Pancreas (tissue), 10 donors: Measurements from ENCODE around the gene DIP2C. TPM values are rescaled to one million over a fixed set of nuclear protein-coding genes. Genes with fewer than 3 reads are reported as not detected.
A peak's percentile ranks its signal among the peaks of the same experiment; 100 is the strongest.

ENCODE experiments used
- ATAC-seq, 4 donors: fragments of 200-7000 bp; cut with Tn5 transposase; one replicate each; pipeline versions ENCODE4 v1.8.0 to v1.9.1; 2020; ENCODE audit warnings: mild to moderate bottlenecking in 4 of 4, moderate library complexity in 4 of 4
- DNase-seq, 6 donors: peaks; one replicate each; pipeline ENCODE4 v3.0.0-alpha.2; 2020
- FAIRE-seq: peaks from 2 replicates; lab custom pipeline; 2012; peaks lifted over from hg19 to GRCh38; lab: Jason Lieb, UNC
- H3K27ac ChIP-seq, 4 donors: fragments of 200-600 bp; sonication (generic); 1 replicate in 3 of 4; 2 replicates in 1 of 4; pipeline versions ENCODE4 v1.5.0 to v1.8.0; 2020
- H3K27me3 ChIP-seq, 4 donors: fragments of 200-600 bp; one replicate each; pipeline ENCODE4 v1.8.0; 2021
- H3K36me3 ChIP-seq, 3 donors: fragments of 200-600 bp; sonication (generic) in 1 of 3; one replicate each; pipeline versions ENCODE4 v1.5.0 to v1.8.0; 2020 to 2021
- H3K4me1 ChIP-seq, 3 donors: fragments of 200-600 bp; one replicate each; pipeline ENCODE4 v1.8.0; 2021
- H3K4me3 ChIP-seq, 4 donors: fragments of 200-600 bp; sonication (generic) in 2 of 4; one replicate each; pipeline versions ENCODE4 v1.5.0 to v1.8.0; 2020 to 2021
- H3K9me3 ChIP-seq, 4 donors: fragments of 200-600 bp; one replicate each; pipeline ENCODE4 v1.8.0; 2021
- CTCF ChIP-seq, 4 donors: fragments of 200-600 bp; sonication (generic) in 3 of 4; IDR thresholded peaks; one replicate each; pipeline versions ENCODE4 v1.5.0 to v1.8.0; 2021; ENCODE audit warnings: antibody characterized with exemption in 4 of 4
- WGBS, 2 donors: extraction: QIAGEN DNeasy Blood & Tissue Kit; methylation state at CpG; one replicate each; pipeline ENCODE4 v1.1.7; 2013; 5-methylcytosine and 5-hydroxymethylcytosine counted together
- intact Hi-C, 3 donors: fragments of 100-400 bp; cut with DNase I; formaldehyde crosslinking; loops; one replicate each; pipeline versions ENCODE4 v1.11.1 to v1.14.2; 2022
- polyA plus RNA-seq, 2 donors: library from polyadenylated mRNA; stranded (reverse); fragments of 200-250 nt; gene quantifications; one replicate each; pipeline ENCODE4 v1.2.3, GENCODE V29; 2013
- total RNA-seq, 6 donors: library from RNA; stranded (reverse); fragmentation: NEBNext Ultra II Directional in 4 of 6; extraction: Animal tissue kit (Norgen Biotek cat#: 25700) in 4 of 6; gene quantifications; one replicate each; pipeline versions ENCODE4 v1.2.1 to v1.2.4, GENCODE V29; 2021 to 2023
- donor health status: healthy with polysubstance abuse.
- donor health status: DM: no; HTN: no; CAD: no; lungs with moderate emphysema.
- donor health status: DM: no; HTN: no; CAD: no.
- donor health status: control.
- donor health status: control.
- donor health status: Bipolar disorder and iron deficiency.
- donor health status: DM: yes; HTN: yes; CAD: no.
- donor health status: DM: no; HTN: no; CAD: no.
- donor health status: DM: no; HTN: no; CAD: no.
- donor health status: DM: yes; HTN: yes; CAD: no.

The DIP2C gene
- total and polyA plus RNA-seq, 8 donors = 4.3 to 11.8 (median 7.3) TPM

GRCh38 chr10:331186-331585 is 358.3 kb downstream of the DIP2C start:
- DNase-seq (no peak), ATAC-seq (no peak), FAIRE-seq (no peak)
- H3K9me3 ChIP-seq = no peaks in the 10 kb centered on the region
- no peaks in the 10 kb centered on the region for H3K27me3 ChIP-seq
- no peaks in the 10 kb centered on the region for H3K36me3 ChIP-seq
- H3K27ac ChIP-seq = no peak overlapping the region
- no peak overlapping the region for H3K4me3 ChIP-seq
- intact Hi-C loops = no loop called here
- H3K4me1 ChIP-seq = peaks cover 0 to 11% (median 0%) of the 10 kb centered on the region in 3 donors
- 90 to 93% methylated on average over 3 of the region's 3 CpGs for WGBS, 2 donors
- no peak for TF ChIP-seq CTCF (IDR thresholded peaks at IDR 0.05)

GRCh38 chr10:329361-330099 is 359.9 kb downstream of the DIP2C start:
- Histone ChIP-seq H3K27ac (peak overlapping the region in 3 of 4 donors; percentile 24 to 67 (median 42)), H3K4me1 (peaks cover 0 to 11% (median 0%) of the 10 kb centered on the region in 3 donors), H3K27me3 (no peaks in the 10 kb centered on the region), H3K4me3 (peak overlapping the region in 2 of 4 donors; percentile 4 to 12), H3K36me3 (peaks cover 0 to 9% (median 0%) of the 10 kb centered on the region in 3 donors), H3K9me3 (no peaks in the 10 kb centered on the region)
- DNase-seq (peak; percentile 76 to 92 (median 90)), ATAC-seq (peak; percentile 97 to 99 (median 98)), FAIRE-seq (no peak)
- no peak for TF ChIP-seq CTCF (IDR thresholded peaks at IDR 0.05)
- intact Hi-C loops = no loop called here
- WGBS, 2 donors = 18 to 23% methylated on average over 15 of the region's 15 CpGs

GRCh38 chr10:327889-328852 is 361.3 kb downstream of the DIP2C start:
- H3K36me3 ChIP-seq = peaks cover 0 to 9% (median 0%) of the 10 kb centered on the region in 3 donors
- H3K27ac ChIP-seq = no peak overlapping the region
- no peak for FAIRE-seq
- peaks cover 0 to 11% (median 0%) of the 10 kb centered on the region in 3 donors for H3K4me1 ChIP-seq
- H3K4me3 ChIP-seq = no peak overlapping the region
- 78 to 83% methylated on average over 22 of the region's 22 CpGs for WGBS, 2 donors
- no peak for ATAC-seq
- intact Hi-C loops = no loop called here
- no peak for TF ChIP-seq CTCF (IDR thresholded peaks at IDR 0.05)
- H3K27me3 ChIP-seq = no peaks in the 10 kb centered on the region
- no peaks in the 10 kb centered on the region for H3K9me3 ChIP-seq
- DNase-seq = peak in 2 of 6 donors; percentile 28 to 39

- Histone ChIP-seq H3K27me3 (no peaks in the 10 kb centered on the region), H3K27ac (no peak overlapping the region), H3K4me1 (peaks cover 0 to 11% (median 0%) of the 10 kb centered on the region in 3 donors), H3K36me3 (peaks cover 0 to 9% (median 0%) of the 10 kb centered on the region in 3 donors), H3K9me3 (no peaks in the 10 kb centered on the region), H3K4me3 (no peak overlapping the region)
- 92 to 93% methylated on average over 29 of the region's 29 CpGs for WGBS, 2 donors
- no peak for TF ChIP-seq CTCF (IDR thresholded peaks at IDR 0.05)
- FAIRE-seq = no peak
- no peak for DNase-seq
- intact Hi-C loops = no loop called here
- ATAC-seq = no peak
Measured at GRCh38 chr10:326894-327635, 362.4 kb downstream of the DIP2C start.
